ENCODE results near the gene GLIS1.

GLIS1 gene

GRCh38 chr1:53615101-53615500, 123.9 kb downstream of the GLIS1 start:
- Histone ChIP-seq H3K4me3 (no peak overlapping the region), H3K27ac (no peak overlapping the region)
- TF ChIP-seq, protein P1, sequence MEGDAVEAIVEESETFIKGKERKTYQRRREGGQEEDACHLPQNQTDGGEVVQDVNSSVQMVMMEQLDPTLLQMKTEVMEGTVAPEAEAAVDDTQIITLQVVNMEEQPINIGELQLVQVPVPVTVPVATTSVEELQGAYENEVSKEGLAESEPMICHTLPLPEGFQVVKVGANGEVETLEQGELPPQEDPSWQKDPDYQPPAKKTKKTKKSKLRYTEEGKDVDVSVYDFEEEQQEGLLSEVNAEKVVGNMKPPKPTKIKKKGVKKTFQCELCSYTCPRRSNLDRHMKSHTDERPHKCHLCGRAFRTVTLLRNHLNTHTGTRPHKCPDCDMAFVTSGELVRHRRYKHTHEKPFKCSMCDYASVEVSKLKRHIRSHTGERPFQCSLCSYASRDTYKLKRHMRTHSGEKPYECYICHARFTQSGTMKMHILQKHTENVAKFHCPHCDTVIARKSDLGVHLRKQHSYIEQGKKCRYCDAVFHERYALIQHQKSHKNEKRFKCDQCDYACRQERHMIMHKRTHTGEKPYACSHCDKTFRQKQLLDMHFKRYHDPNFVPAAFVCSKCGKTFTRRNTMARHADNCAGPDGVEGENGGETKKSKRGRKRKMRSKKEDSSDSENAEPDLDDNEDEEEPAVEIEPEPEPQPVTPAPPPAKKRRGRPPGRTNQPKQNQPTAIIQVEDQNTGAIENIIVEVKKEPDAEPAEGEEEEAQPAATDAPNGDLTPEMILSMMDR (IDR thresholded peaks at IDR 0.05), result no peak
- peak; percentile 38 for DNase-seq (ENCODE audit: low spot score)

DNA sequence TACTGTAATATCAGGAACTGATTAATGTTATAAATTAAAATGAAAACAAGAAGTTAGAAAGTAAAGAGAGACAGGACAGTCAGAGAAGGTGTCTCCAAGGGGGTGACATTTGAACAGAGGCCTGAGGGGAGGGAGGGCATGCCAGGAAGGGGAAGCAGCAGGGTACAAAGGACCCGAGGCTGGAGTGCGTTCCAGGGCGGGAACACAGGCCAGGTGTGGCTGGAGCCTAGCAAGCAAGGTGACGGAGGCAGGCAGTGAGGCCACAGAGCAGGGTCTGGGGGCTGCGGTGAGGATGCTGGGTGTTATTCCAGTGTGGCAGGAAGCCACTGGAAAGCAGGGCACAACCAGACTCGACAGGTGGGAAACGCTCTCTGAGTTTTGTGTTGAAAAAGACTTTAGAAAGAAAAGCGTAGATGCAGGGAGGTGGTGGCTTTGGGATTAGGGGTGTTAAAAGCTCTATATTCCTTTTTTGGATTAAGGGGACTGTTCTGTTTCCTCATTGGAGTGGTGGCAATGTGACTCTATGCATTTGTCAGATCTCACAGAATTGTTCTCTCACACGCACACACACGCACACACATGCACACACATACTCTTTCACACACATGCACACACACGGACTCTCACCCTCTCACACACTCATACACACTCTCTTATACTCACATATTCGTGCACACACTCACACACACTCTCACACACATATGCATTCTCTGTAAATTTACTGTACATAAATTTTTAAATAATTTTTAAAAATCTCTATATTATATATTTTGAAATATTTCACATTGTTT, 124.5 kb downstream of the GLIS1 start:
- Histone ChIP-seq H3K4me3 (no peak overlapping the region), H3K27ac (no peak overlapping the region)
- TF ChIP-seq, protein P1 (IDR thresholded peaks at IDR 0.05), result no peak
- DNase-seq (ENCODE audit: low spot score), result peak; percentile 58

DNA sequence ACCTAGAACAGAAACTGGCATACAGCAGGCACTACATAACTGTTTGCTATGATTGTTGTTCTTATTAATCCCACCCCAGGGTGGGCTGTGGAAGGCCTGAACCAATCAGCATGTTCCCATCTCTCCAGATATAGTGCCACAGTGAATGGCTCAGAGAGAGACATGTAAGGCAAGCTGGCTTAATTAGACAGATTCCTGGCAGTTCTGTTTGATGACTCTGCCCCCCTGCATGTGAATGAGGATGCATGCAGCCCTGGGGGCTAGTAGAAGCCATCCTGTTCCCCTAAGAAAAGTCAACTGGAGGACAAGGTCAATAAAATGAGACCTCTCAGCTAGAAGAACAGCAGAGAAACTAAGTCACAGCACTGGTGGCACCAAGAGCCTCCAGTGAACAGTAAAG, 130.3 kb downstream of the GLIS1 start:
- DNase-seq (ENCODE audit: low spot score), result no peak
- Histone ChIP-seq H3K4me3 (no peak overlapping the region), H3K27ac (no peak overlapping the region)
- TF ChIP-seq, protein P1 (IDR thresholded peaks at IDR 0.05), result no peak

DNA sequence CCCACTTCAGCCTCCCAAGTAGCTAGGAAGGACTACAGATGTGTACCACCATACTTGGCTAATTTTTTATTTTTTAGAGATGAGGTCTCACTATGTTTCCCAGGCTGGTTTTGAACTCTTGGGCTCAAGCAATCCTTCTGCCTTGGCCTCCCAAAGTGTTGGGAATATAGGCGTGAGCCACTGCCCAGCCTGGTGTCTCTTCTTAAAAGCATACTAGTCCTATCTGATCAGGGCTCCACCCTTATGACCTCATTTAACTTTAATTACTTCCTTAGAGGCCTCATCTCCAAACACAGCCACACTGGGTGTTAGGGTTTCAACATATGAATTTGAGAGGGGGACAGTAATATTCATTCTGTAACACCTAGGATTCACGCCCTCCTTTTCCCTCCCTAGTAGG, 130.9 kb downstream of the GLIS1 start:
- TF ChIP-seq, protein P1 (IDR thresholded peaks at IDR 0.05), result no peak
- no peak for DNase-seq (ENCODE audit: low spot score)

GRCh38 chr1:53606651-53607051, 132.3 kb downstream of the GLIS1 start:
- no peak for DNase-seq (ENCODE audit: low spot score)
- Histone ChIP-seq H3K27ac (no peak overlapping the region), H3K4me3 (no peak overlapping the region)
- TF ChIP-seq, protein P1 (IDR thresholded peaks at IDR 0.05), result no peak

More for the DNA sequence above, 130.9 kb downstream of the GLIS1 start:
- Histone ChIP-seq H3K4me3 (no peak overlapping the region), H3K27ac (no peak overlapping the region)

GRCh38 chr1:53606197-53606596, 132.8 kb downstream of the GLIS1 start:
- TF ChIP-seq, protein P1 (IDR thresholded peaks at IDR 0.05), result no peak
- no peak overlapping the region for H3K4me3 ChIP-seq
- DNase-seq (ENCODE audit: low spot score), result peak; percentile 60
- H3K27ac ChIP-seq, result no peak overlapping the region

GRCh38 chr1:53605181-53605580, 133.8 kb downstream of the GLIS1 start:
- Histone ChIP-seq H3K27ac (no peak overlapping the region), H3K4me3 (no peak overlapping the region)
- no peak for DNase-seq (ENCODE audit: low spot score)
- TF ChIP-seq, protein P1 (IDR thresholded peaks at IDR 0.05), result no peak

All from coronary artery (tissue), 2 donors.